Psoas muscle (tissue), 8 donors: ENCODE data around the gene SLC25A43. TPM values are rescaled to one million over a fixed set of nuclear protein-coding genes. Genes with fewer than 3 reads are reported as not detected.

ENCODE experiments used
- ATAC-seq, 4 donors: fragments of 200-7000 bp; cut with Tn5 transposase; one replicate each; pipeline ENCODE4 v1.9.1; 2020; ENCODE audit warnings: moderate library complexity in 3 of 4, mild to moderate bottlenecking in 2 of 4
- DNase-seq, 2 donors: peaks; one replicate each; pipeline ENCODE4 v3.0.0-alpha.2; 2020
- H3K27ac ChIP-seq: fragments of 200-600 bp; one replicate; pipeline ENCODE4 v1.8.0; 2022
- H3K27me3 ChIP-seq, 3 donors: fragments of 200-600 bp in 1 of 3; one replicate each; pipeline versions ENCODE4 v1.6.1 to v1.8.0; 2013 to 2022; ENCODE audit warnings: low read length in 2 of 3, mild to moderate bottlenecking in 2 of 3, moderate library complexity in 1 of 3; ENCODE audit not compliant: insufficient read depth in 3 of 3
- H3K36me3 ChIP-seq, 2 donors: fragments of 200-600 bp in 1 of 2; one replicate each; pipeline versions ENCODE4 v1.6.1 to v1.8.0; 2013 to 2022; ENCODE audit warnings: low read depth in 1 of 2, mild to moderate bottlenecking in 1 of 2, moderate library complexity in 1 of 2; ENCODE audit not compliant: insufficient read depth in 1 of 2
- H3K4me1 ChIP-seq: fragments of 200-600 bp; one replicate; pipeline ENCODE4 v1.8.0; 2022
- H3K4me3 ChIP-seq: fragments of 200-600 bp; one replicate; pipeline ENCODE4 v1.8.0; 2022; ENCODE audit warnings: mild to moderate bottlenecking
- H3K9me3 ChIP-seq: fragments of 200-600 bp; one replicate; pipeline ENCODE4 v1.8.0; 2022
- WGBS, 3 donors: extraction: QIAGEN DNeasy Blood & Tissue Kit; methylation state at CpG; one replicate each; pipeline versions ENCODE4 v1.1.6 to v1.1.7; 2013; 5-methylcytosine and 5-hydroxymethylcytosine counted together
- intact Hi-C, 2 donors: fragments of 100-400 bp; cut with DNase I; formaldehyde crosslinking; loops; one replicate each; pipeline versions ENCODE4 v1.11.0 to v1.14.2; 2022
- polyA plus RNA-seq, 3 donors: library from polyadenylated mRNA; stranded (reverse); fragments of 200-250 nt; gene quantifications; one replicate each; pipeline ENCODE4 v1.2.3, GENCODE V29; 2013
- total RNA-seq, 4 donors: library from RNA; stranded (reverse); fragmentation: NEBNext Ultra II Directional in 2 of 4; extraction: Animal tissue kit (Norgen Biotek cat#: 25700) in 2 of 4; gene quantifications; one replicate each; pipeline versions ENCODE4 v1.2.1 to v1.2.4, GENCODE V29; 2021 to 2023
- TF ChIP-seq, protein P1 (sequence below): fragments of 200-600 bp; IDR thresholded peaks from one replicate; pipeline ENCODE4 v1.8.0; 2022; ENCODE audit warnings: antibody characterized with exemption
- donor health status: healthy with polysubstance abuse.
- donor health status: DM: no; HTN: no; CAD: no; lungs with moderate emphysema.
- donor health status: Bipolar disorder and iron deficiency.
- donor health status: healthy.
- donor health status: DM: yes; HTN: yes; CAD: no.
- donor health status: DM: no; HTN: no; CAD: no.
- donor health status: DM: no; HTN: no; CAD: no.
- donor health status: DM: yes; HTN: yes; CAD: no.

The SLC25A43 gene
- total and polyA plus RNA-seq, 7 donors: 1.1 to 2.9 (median 1.6) TPM

DNA sequence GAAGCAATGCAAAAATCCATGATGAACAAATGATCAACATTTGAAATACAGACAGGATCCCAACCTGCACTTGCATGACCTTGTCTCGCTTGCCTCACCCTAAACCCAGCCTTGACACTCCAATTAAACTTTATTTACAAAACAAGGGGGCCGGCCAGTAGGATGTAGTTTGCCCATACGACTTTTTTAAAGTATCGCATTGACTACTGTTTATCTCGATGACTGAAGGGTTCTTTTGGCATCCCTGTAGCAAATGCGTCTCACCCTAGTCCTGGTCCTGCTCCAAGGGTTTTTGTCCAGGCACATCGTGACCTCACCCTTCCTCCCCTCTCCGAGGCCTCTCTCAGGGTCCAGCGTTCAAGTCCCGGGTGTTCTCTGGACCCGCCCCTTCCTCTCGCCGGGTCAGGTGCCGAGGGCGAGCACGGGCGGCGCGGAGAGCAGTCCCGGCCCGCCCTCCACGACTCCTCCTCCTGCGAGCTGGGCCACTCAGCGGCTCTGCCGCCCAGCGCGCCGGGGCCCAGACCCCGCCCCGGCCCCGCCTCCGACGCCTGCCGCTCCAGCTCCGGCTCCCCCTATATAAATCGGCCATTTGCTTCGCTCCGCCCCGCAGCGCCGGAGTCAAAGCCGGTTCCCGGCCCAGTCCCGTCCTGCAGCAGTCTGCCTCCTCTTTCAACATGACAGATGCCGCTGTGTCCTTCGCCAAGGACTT, 68.9 kb downstream of the SLC25A43 start, which contains the start of gene SLC25A5:
TSS of gene SLC25A5 (plus strand) at position 603 of the 709 bp plus-strand sequence. CDS start at position 675, 72 bp downstream.
- Histone ChIP-seq H3K27ac (peak within 1 kb of the TSS; percentile 96), H3K4me3 (peak within 1 kb of the TSS; percentile 85), H3K36me3 (peaks cover 2 to 24% of the 10 kb centered on the region in 2 donors), H3K4me1 (no peaks in the 10 kb centered on the region), H3K27me3 (no peaks in the 10 kb centered on the region), H3K9me3 (no peaks in the 10 kb centered on the region)
- WGBS, 3 donors: 3 to 39% (median 17%) methylated on average over 9 to 46 of the region's 46 CpGs
- TF ChIP-seq, protein P1, sequence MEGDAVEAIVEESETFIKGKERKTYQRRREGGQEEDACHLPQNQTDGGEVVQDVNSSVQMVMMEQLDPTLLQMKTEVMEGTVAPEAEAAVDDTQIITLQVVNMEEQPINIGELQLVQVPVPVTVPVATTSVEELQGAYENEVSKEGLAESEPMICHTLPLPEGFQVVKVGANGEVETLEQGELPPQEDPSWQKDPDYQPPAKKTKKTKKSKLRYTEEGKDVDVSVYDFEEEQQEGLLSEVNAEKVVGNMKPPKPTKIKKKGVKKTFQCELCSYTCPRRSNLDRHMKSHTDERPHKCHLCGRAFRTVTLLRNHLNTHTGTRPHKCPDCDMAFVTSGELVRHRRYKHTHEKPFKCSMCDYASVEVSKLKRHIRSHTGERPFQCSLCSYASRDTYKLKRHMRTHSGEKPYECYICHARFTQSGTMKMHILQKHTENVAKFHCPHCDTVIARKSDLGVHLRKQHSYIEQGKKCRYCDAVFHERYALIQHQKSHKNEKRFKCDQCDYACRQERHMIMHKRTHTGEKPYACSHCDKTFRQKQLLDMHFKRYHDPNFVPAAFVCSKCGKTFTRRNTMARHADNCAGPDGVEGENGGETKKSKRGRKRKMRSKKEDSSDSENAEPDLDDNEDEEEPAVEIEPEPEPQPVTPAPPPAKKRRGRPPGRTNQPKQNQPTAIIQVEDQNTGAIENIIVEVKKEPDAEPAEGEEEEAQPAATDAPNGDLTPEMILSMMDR: no peak
- intact Hi-C loops: no loop called here
- DNase-seq (peak; percentile 83 to 91), ATAC-seq (peak; percentile 91 to 94 (median 94))

DNA sequence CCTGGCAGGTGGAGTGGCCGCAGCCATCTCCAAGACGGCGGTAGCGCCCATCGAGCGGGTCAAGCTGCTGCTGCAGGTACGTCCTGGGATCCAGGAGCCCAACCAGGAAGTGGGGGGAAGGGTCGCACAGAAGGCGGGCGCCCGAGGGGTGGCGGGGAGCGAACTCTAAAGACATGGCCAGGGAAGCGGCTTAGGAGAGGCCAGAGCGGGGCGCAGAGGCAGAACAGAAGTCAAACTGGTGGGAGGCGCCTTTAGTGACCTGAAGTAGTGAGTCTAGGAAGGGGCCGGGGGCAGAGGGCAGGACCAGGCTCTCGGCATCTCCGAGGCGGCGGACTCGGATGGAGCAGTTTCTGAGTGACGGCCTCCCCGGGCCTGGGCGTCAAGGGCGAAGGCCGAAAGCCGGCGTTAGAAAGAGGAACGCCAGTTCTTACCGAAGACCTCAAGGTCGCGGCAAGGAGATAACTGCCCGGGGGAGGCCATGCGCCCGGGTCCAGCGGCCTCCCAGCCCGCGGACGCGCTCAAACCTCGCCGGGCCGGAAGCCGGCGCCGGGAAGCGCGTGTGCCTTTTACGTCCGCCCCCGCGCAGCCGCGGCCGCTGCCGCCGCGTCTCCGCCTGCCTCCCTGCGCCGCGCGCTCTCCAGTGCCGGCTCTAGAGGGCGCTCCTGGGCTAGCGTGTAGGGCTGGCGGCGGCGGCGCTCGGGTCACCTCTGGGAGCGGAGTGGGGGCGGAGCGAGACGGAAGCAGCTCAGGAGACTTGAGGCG, 69.6 kb downstream of the SLC25A43 start:
- no peaks in the 10 kb centered on the region for H3K4me1 ChIP-seq
- no peaks in the 10 kb centered on the region for H3K9me3 ChIP-seq
- peak; percentile 81 to 92 (median 88) for ATAC-seq
- TF ChIP-seq, protein P1: peak; percentile 74
- WGBS, 3 donors: 0 to 38% (median 2%) methylated on average over 41 to 78 of the region's 78 CpGs
- peak overlapping the region; percentile 96 for H3K27ac ChIP-seq
- H3K27me3 ChIP-seq: no peaks in the 10 kb centered on the region
- peak; percentile 90 to 94 for DNase-seq
- H3K4me3 ChIP-seq: peak overlapping the region; percentile 85
- H3K36me3 ChIP-seq: peaks cover 2 to 24% of the 10 kb centered on the region in 2 donors
- intact Hi-C loops: no loop called here

DNA sequence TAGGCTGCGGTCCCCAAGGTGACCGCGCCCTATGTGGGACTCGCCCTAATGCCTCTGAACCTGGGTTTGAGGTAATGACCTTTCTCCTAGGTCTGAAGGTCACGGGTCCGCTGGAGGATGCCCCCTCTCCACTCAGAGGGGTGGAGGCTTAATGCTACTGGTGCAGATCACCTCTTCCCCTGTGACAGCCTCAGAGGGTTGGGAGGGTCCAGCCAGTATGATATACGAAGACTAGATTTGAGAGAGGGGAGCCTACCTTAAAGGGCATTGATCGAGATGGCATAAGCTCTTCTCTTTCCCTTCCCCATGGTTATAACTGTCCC, 70.1 kb downstream of the SLC25A43 start:
- TF ChIP-seq, protein P1: no peak
- peak overlapping the region; percentile 85 for H3K4me3 ChIP-seq
- no peak for DNase-seq
- no peaks in the 10 kb centered on the region for H3K4me1 ChIP-seq
- 2 to 43% (median 6%) methylated on average over 8 of the region's 8 CpGs for WGBS, 3 donors
- H3K36me3 ChIP-seq: peaks cover 2 to 24% of the 10 kb centered on the region in 2 donors
- no peaks in the 10 kb centered on the region for H3K27me3 ChIP-seq
- no peaks in the 10 kb centered on the region for H3K9me3 ChIP-seq
- intact Hi-C loops: no loop called here
- peak overlapping the region; percentile 96 for H3K27ac ChIP-seq
- no peak for ATAC-seq

DNA sequence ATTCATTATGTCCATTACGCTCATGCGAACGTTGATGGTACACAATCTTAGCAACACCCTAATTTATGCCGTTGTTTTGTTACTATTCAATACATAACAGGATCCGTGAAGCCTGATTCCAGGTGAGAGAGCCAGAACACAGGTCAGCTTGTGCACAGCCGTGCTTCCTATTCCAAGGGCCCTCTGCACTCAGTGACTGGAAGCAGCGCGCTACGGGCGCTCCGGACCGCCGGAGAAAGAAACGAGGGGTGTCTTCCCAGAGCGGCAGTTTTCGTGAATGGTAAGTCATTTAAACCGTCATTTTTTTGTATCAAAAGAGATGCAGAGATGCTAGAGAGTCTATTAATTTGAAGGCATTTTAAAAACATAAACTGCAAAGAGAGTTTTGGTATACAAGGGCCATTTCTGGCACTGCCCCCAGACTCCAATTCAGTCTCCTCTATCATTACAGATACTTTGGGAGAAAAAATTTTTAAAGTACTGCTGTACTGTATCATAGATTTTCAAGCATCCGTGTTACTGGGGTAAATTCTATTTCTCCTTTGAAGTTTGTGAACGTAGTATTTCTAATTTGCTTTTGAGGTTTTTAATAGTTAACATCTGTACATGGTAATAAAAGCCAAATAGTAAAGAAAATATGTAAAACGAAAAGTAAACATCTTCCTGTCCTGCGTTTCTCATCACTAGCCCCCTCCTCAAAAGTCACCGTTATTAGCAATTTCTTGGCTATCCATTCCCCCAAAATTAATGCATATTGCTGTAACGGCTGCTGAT, 75.7 kb downstream of the SLC25A43 start:
- Histone ChIP-seq H3K27ac (no peak overlapping the region), H3K4me3 (no peak overlapping the region), H3K36me3 (peaks cover 0 to 20% of the 10 kb centered on the region in 2 donors), H3K9me3 (no peaks in the 10 kb centered on the region), H3K4me1 (no peaks in the 10 kb centered on the region), H3K27me3 (no peaks in the 10 kb centered on the region)
- intact Hi-C loops: no loop called here
- no peak for DNase-seq
- TF ChIP-seq, protein P1: no peak
- ATAC-seq: no peak
- 77 to 90% (median 87%) methylated on average over 23 of the region's 23 CpGs for WGBS, 3 donors
